Heart left ventricle (tissue), 13 donors: ENCODE data around the gene MBD3L3.

Experiments
- CTCF ChIP-seq, 12 donors: fragments of 200-600 bp; sonication (generic) in 4 of 12; IDR thresholded peaks; one replicate each; pipeline versions ENCODE4 v1.5.0 to v1.8.0; 2018 to 2022; ENCODE audit warnings: antibody characterized with exemption in 12 of 12, mild to moderate bottlenecking in 5 of 12
- POLR2A ChIP-seq, 2 donors: fragments of 450-650 bp; IDR thresholded peaks; one replicate each; pipeline ENCODE4 v1.6.1; 2017; ENCODE audit warnings: antibody characterized with exemption in 2 of 2, mild to moderate bottlenecking in 2 of 2, moderate library complexity in 2 of 2
- donor health status: ischemic (EF 13 %, LVEDD 7.1; RV severe dilation, severe dysfunction).
- donor health status: DM: no; HTN: yes; CAD: no.
- donor health status: DM: no; HTN: no; CAD: no.
- donor health status: ischemic (EF 25% LVEDD 6.9; RV normal size, moderate dysfunction).
- donor health status: ischemic (EF 25% LVEDD 5.7; RV mildly dilated, moderate dysfunction).
- donor health status: ischemic (EF 35%, LVEDD 5.7; RV mildly dilated, moderate dysfunction).
- donor health status: nonischemic (EF 11% LVEDD 7.7; RV severe dilation, severe dysfunction).
- donor health status: DM: yes; HTN: yes; CAD: no.
- donor health status: PGD.
- donor health status: ischemic (EF 29% LVEDD 5.4; RV normal size, mild dysfunction).
- donor health status: nonischemic (EF 23%, LVEDD 6.1; RV moderate dilation, normal function).

- TF ChIP-seq POLR2A (IDR thresholded peaks at IDR 0.05): no peak
- no peak for TF ChIP-seq CTCF (IDR thresholded peaks at IDR 0.05)
Measured at GRCh38 chr19:7068599-7068998, 10.1 kb upstream of the MBD3L3 start.
